SK-N-SH (cell line): ENCODE results near the gene ITGA8. TPM values are rescaled to one million over a fixed set of nuclear protein-coding genes. Genes with fewer than 3 reads are reported as not detected.
A peak's percentile ranks its signal among the peaks of the same experiment; 100 is the strongest.

Source experiments
- CTCF ChIA-PET: fragments of 300-600, 350-600 bp; formaldehyde crosslinking; extraction: SDS; loops from one replicate; lab custom pipeline; 2021; lab: Yijun Ruan, JAX
- POLR2A ChIA-PET: fragments of 350-600 bp; sonication (Branson Sonifier 250); formaldehyde crosslinking; extraction: SDS; loops from one replicate; lab custom pipeline; 2020; ENCODE audit warnings: antibody characterized with exemption, inconsistent platforms; lab: Yijun Ruan, JAX
- DNase-seq: peaks from one replicate; pipeline ENCODE4 v3.0.0; 2012
- H2AFZ ChIP-seq: fragments of 200-600 bp; sonication (generic); 2 replicates; pipeline ENCODE4 v1.8.1; 2016; ENCODE audit warnings: antibody characterized with exemption, mild to moderate bottlenecking, low read depth
- H3F3A ChIP-seq: fragments of 200-600 bp; sonication (generic); replicated peaks from 2 replicates; pipeline ENCODE3; 2016; ENCODE audit warnings: antibody characterized with exemption, mild to moderate bottlenecking; ENCODE audit not compliant: insufficient read depth
- H3K27ac ChIP-seq, 2 experiments: fragments of 200-500 bp in 1 of 2; fragments of 200-600 bp in 1 of 2; sonication (Bioruptor generic) in 1 of 2; sonication (generic), shearing (Covaris generic) in 1 of 2; 2 replicates each; pipeline versions ENCODE4 v1.5.1 to v1.6.1; 2014 to 2016; ENCODE audit warnings: low read depth in 2 of 2, inconsistent platforms in 1 of 2, low read length in 1 of 2, mild to moderate bottlenecking in 1 of 2, mixed read lengths in 1 of 2
- H3K27me3 ChIP-seq: fragments of 200-600 bp; sonication (generic), shearing (Covaris generic); 2 replicates; pipeline ENCODE4 v1.6.1; 2016; ENCODE audit warnings: mixed run types; ENCODE audit not compliant: insufficient read depth
- H3K36me3 ChIP-seq, 2 experiments: fragments of 200-500 bp in 1 of 2; fragments of 200-600 bp in 1 of 2; sonication (Bioruptor generic) in 1 of 2; sonication (generic) in 1 of 2; replicated peaks in 1 of 2; 2 replicates each; pipeline versions ENCODE3 to v1.5.1; 2014 to 2016; ENCODE audit warnings: low read length in 1 of 2, mild to moderate bottlenecking in 1 of 2; ENCODE audit not compliant: insufficient read depth in 2 of 2, control insufficient read depth in 1 of 2
- H3K4me1 ChIP-seq, 2 experiments: fragments of 200-500 bp in 1 of 2; fragments of 200-600 bp in 1 of 2; sonication (Bioruptor generic) in 1 of 2; sonication (generic), shearing (Covaris generic) in 1 of 2; 2 replicates each; pipeline versions ENCODE4 v1.5.1 to v1.6.1; 2014 to 2016; ENCODE audit warnings: low read depth in 1 of 2, low read length in 1 of 2, mixed run types in 1 of 2; ENCODE audit not compliant: insufficient read depth in 2 of 2, control insufficient read depth in 1 of 2
- H3K4me2 ChIP-seq: fragments of 200-600 bp; sonication (generic), shearing (Covaris generic); 2 replicates; pipeline ENCODE4 v1.6.1; 2017; ENCODE audit warnings: mixed run types
- H3K4me3 ChIP-seq, 2 experiments: fragments of 200-500 bp in 1 of 2; fragments of 200-600 bp in 1 of 2; sonication (Bioruptor generic) in 1 of 2; sonication (generic), shearing (Covaris generic) in 1 of 2; 2 replicates each; pipeline versions ENCODE4 v1.5.1 to v1.8.1; 2014 to 2016; ENCODE audit warnings: low read depth in 2 of 2, inconsistent platforms in 1 of 2, low read length in 1 of 2, mild to moderate bottlenecking in 1 of 2, mixed read lengths in 1 of 2, moderate library complexity in 1 of 2
- H3K79me2 ChIP-seq: fragments of 200-600 bp; sonication (generic); 2 replicates; pipeline ENCODE4 v1.8.1; 2017; ENCODE audit warnings: mild to moderate bottlenecking; ENCODE audit not compliant: insufficient read depth
- H3K9ac ChIP-seq: fragments of 200-600 bp; sonication (generic); 2 replicates; pipeline ENCODE4 v1.6.1; 2017; ENCODE audit warnings: mixed run types
- H3K9me2 ChIP-seq: fragments of 200-600 bp; sonication (generic); 2 replicates; pipeline ENCODE4 v1.6.1; 2017; ENCODE audit warnings: mixed run types
- H3K9me3 ChIP-seq: fragments of 200-600 bp; sonication (generic); 2 replicates; pipeline ENCODE4 v1.6.1; 2017; ENCODE audit warnings: mixed run types, mild to moderate bottlenecking, moderate library complexity
- H4K20me1 ChIP-seq: fragments of 200-600 bp; sonication (generic); 2 replicates; pipeline ENCODE4 v1.6.1; 2017; ENCODE audit warnings: mild to moderate bottlenecking, mixed run types; ENCODE audit not compliant: insufficient read depth
- CHD2 ChIP-seq: fragments of 150-350 bp; IDR thresholded peaks from 2 replicates; pipeline ENCODE4 v1.6.1; 2018; ENCODE audit warnings: low read length; ENCODE audit not compliant: partially characterized antibody
- EZH2phosphoT487 ChIP-seq: fragments of 200-600 bp; sonication (generic); IDR thresholded peaks from 2 replicates; pipeline ENCODE4 v1.6.1; 2017; ENCODE audit warnings: low read depth, mixed run types, mild to moderate bottlenecking, antibody characterized with exemption, moderate library complexity, borderline replicate concordance
- FOSL2 ChIP-seq: IDR thresholded peaks from 2 replicates; pipeline ENCODE4 v1.4.0; 2012; ENCODE audit warnings: low read depth, mild to moderate bottlenecking, moderate library complexity, borderline replicate concordance
- FOXJ3 ChIP-seq: sonication (generic); formaldehyde crosslinking; IDR thresholded peaks from 2 replicates; pipeline ENCODE4 v1.5.1; 2020; ENCODE audit warnings: mild to moderate bottlenecking, missing genetic modification reagents
- FOXM1 ChIP-seq: IDR thresholded peaks from 2 replicates; pipeline ENCODE4 v1.4.0; 2012; ENCODE audit warnings: low read depth, mild to moderate bottlenecking
- GATA2 ChIP-seq: sonication (generic); formaldehyde crosslinking; IDR thresholded peaks from 2 replicates; pipeline ENCODE4 v1.5.0; 2020; ENCODE audit warnings: mild to moderate bottlenecking, missing genetic modification reagents
- JUND ChIP-seq: IDR thresholded peaks from 2 replicates; pipeline ENCODE4 v1.4.0; 2012
- MEF2A ChIP-seq: IDR thresholded peaks from 2 replicates; pipeline ENCODE4 v1.4.0; 2012; ENCODE audit warnings: low read depth, borderline replicate concordance
- MXI1 ChIP-seq: IDR thresholded peaks from 2 replicates; pipeline ENCODE4 v1.6.1; 2012; ENCODE audit warnings: mild to moderate bottlenecking, low read depth, low read length, improper control_type of control experiment
- NFIC ChIP-seq: IDR thresholded peaks from 2 replicates; pipeline ENCODE4 v1.4.0; 2012; ENCODE audit warnings: borderline replicate concordance
- NRF1 ChIP-seq: IDR thresholded peaks from 2 replicates; pipeline ENCODE4 v1.6.1; 2012; ENCODE audit warnings: low read depth, mild to moderate bottlenecking, low read length
- POLR2AphosphoS5 ChIP-seq: IDR thresholded peaks from 2 replicates; pipeline ENCODE4 v1.6.1; 2012; ENCODE audit warnings: low read depth, low read length
- RAD21 ChIP-seq: IDR thresholded peaks from 2 replicates; pipeline ENCODE4 v1.6.1; 2012; ENCODE audit warnings: mild to moderate bottlenecking, low read length
- RFX5 ChIP-seq: IDR thresholded peaks from 2 replicates; pipeline ENCODE4 v1.6.1; 2012; ENCODE audit warnings: mild to moderate bottlenecking, improper control_type of control experiment, low read length
- RXRA ChIP-seq: IDR thresholded peaks from 2 replicates; pipeline ENCODE4 v1.4.0; 2012; ENCODE audit warnings: low read depth, mild to moderate bottlenecking, borderline replicate concordance
- SIN3A ChIP-seq: IDR thresholded peaks from 2 replicates; pipeline ENCODE4 v1.6.1; 2012; ENCODE audit warnings: low read depth, mild to moderate bottlenecking, low read length, moderate library complexity, borderline replicate concordance
- TCF12 ChIP-seq: IDR thresholded peaks from 2 replicates; pipeline ENCODE4 v1.4.0; 2012
- TEAD4 ChIP-seq: IDR thresholded peaks from 2 replicates; pipeline ENCODE4 v1.4.0; 2012; ENCODE audit warnings: mild to moderate bottlenecking, borderline replicate concordance; ENCODE audit not compliant: insufficient read depth
- YY1 ChIP-seq: IDR thresholded peaks from 2 replicates; pipeline ENCODE4 v1.4.0; 2012; ENCODE audit warnings: low read depth, mild to moderate bottlenecking
- WGBS: methylation state at CpG from one replicate; pipeline ENCODE4 v1.1.6; 2017; ENCODE audit warnings: low lambda C conversion rate; 5-methylcytosine and 5-hydroxymethylcytosine counted together
- polyA plus RNA-seq, 3 experiments: library from polyadenylated mRNA; depleted of rRNA; stranded (reverse); fragments of >200 nt; gene quantifications; 2 replicates each; pipeline ENCODE4 v1.2.3, GENCODE V29; 2012
- TF ChIP-seq, protein P1 (sequence below): IDR thresholded peaks from 2 replicates; pipeline ENCODE4 v1.4.0; 2012; ENCODE audit warnings: low read depth, borderline replicate concordance
- TF ChIP-seq, protein P2 (sequence below): fragments of 150-350 bp; IDR thresholded peaks from 2 replicates; pipeline ENCODE4 v1.6.1; 2016; ENCODE audit warnings: mild to moderate bottlenecking, low read depth, low read length
- TF ChIP-seq, protein P3 (sequence below): IDR thresholded peaks from 2 replicates; pipeline ENCODE4 v1.6.1; 2012; ENCODE audit warnings: mild to moderate bottlenecking, low read depth, low read length, moderate library complexity

The ITGA8 gene
- polyA plus RNA-seq, 1 of the 3 experiments (the other 2 are of a cell fraction) = not detected

DNA sequence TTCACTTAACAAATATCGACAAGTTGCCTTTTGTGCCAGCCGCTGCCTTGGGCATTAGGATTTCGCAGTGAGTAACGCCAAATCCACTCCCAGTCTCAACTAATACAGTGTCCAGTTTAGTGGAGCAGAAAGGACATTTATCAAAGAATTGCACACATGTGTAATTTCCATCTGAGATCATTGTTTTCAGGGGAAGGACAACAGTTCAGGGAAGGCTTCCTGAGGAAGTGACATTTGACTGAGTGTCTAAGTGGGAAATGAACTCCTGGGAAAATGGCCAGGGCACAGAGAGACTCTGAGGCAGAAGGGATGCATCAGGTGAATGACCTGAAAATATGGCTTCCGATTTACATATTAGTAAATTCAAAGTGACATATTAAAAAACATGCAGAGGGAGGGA is 89.4 kb downstream of the ITGA8 start:
- no peak overlapping the region for H3K4me3 ChIP-seq
- POLR2A ChIA-PET = no interaction called here
- WGBS = 21% methylated on average over 5 of the region's 5 CpGs
- H3K27me3 ChIP-seq = no peaks in the 10 kb centered on the region; the same call in 1 of the 2 replicates
- no peak overlapping the region for H3K9ac ChIP-seq
- no peaks in the 10 kb centered on the region for H3K9me3 ChIP-seq
- DNase-seq = no peak
- no peaks in the 10 kb centered on the region for H3F3A ChIP-seq
- H3K36me3 ChIP-seq = no peaks in the 10 kb centered on the region
- CTCF ChIA-PET = no interaction called here
- H3K9me2 ChIP-seq = no peaks in the 10 kb centered on the region
- H3K4me1 ChIP-seq = no peaks in the 10 kb centered on the region
- no peaks in the 10 kb centered on the region for H4K20me1 ChIP-seq
- no peak overlapping the region for H3K4me2 ChIP-seq
- TF ChIP-seq RFX5 = no peak
- TF ChIP-seq, protein P1, sequence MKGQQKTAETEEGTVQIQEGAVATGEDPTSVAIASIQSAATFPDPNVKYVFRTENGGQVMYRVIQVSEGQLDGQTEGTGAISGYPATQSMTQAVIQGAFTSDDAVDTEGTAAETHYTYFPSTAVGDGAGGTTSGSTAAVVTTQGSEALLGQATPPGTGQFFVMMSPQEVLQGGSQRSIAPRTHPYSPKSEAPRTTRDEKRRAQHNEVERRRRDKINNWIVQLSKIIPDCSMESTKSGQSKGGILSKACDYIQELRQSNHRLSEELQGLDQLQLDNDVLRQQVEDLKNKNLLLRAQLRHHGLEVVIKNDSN = no peak
- no peak for TF ChIP-seq POLR2AphosphoS5
- no peak for TF ChIP-seq RAD21
- no peak for TF ChIP-seq JUND
- TF ChIP-seq NRF1 = no peak
- TF ChIP-seq MXI1 = no peak
- TF ChIP-seq SIN3A = no peak
- TF ChIP-seq YY1 = no peak
- TF ChIP-seq, protein P2, sequence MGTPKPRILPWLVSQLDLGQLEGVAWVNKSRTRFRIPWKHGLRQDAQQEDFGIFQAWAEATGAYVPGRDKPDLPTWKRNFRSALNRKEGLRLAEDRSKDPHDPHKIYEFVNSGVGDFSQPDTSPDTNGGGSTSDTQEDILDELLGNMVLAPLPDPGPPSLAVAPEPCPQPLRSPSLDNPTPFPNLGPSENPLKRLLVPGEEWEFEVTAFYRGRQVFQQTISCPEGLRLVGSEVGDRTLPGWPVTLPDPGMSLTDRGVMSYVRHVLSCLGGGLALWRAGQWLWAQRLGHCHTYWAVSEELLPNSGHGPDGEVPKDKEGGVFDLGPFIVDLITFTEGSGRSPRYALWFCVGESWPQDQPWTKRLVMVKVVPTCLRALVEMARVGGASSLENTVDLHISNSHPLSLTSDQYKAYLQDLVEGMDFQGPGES = no peak
- H2AFZ ChIP-seq = no peak overlapping the region
- no peak overlapping the region for H3K27ac ChIP-seq
- H3K79me2 ChIP-seq = no peaks in the 10 kb centered on the region

DNA sequence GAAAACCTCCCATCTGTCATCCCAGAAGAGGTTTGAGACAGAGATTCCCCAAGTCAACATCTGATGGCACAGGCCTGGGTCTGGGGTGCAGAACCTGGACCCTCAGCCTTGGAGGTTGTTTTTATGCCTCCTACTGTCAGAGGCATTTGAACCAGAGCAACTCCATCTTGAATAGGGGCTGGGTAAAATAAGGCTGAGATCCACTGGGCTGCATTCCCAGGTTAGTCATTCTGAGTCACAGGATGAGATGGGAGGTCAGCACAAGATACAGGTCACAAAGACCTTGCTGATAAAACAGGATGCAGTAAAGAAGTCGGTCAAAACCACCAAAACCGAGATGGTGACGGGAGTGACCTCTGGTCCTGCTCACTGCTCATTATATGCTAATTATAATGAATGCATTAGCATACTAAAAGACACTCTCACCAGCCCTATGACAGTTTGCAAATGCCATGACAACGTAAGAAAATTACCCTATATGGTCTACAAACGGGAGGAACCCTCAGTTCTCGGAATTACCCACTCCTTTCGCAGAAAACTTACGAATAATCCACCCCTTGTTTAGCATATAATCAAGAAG is 92.0 kb downstream of the ITGA8 start:
- POLR2A ChIA-PET = no interaction called here
- Histone ChIP-seq H3K27me3 (no peaks in the 10 kb centered on the region), H3K4me2 (no peak overlapping the region), H3K9ac (no peak overlapping the region), H3K4me1 (no peaks in the 10 kb centered on the region), H3K79me2 (no peaks in the 10 kb centered on the region), H3F3A (no peaks in the 10 kb centered on the region), H3K27ac (no peak overlapping the region), H4K20me1 (no peaks in the 10 kb centered on the region), H3K4me3 (no peak overlapping the region), H2AFZ (no peak overlapping the region), H3K36me3 (no peaks in the 10 kb centered on the region), H3K9me2 (no peaks in the 10 kb centered on the region), H3K9me3 (no peaks in the 10 kb centered on the region)
- DNase-seq = no peak
- TF ChIP-seq POLR2AphosphoS5 = no peak
- no peak for TF ChIP-seq GATA2
- TF ChIP-seq RAD21 = no peak
- TF ChIP-seq EZH2phosphoT487 = no peak
- no peak for TF ChIP-seq FOXJ3
- no peak for TF ChIP-seq TEAD4
- TF ChIP-seq NRF1 = no peak
- TF ChIP-seq CHD2 = no peak
- TF ChIP-seq MXI1 = no peak
- TF ChIP-seq FOSL2 = peak; percentile 40; the same call in 1 of the 2 replicates
- TF ChIP-seq RXRA = 0 out of 2 replicates have a peak, but pooled peaks have one; percentile 12
- no peak for TF ChIP-seq TCF12
- no peak for TF ChIP-seq MEF2A
- TF ChIP-seq YY1 = no peak
- TF ChIP-seq FOXM1 = no peak
- TF ChIP-seq NFIC = no peak
- TF ChIP-seq, protein P3, sequence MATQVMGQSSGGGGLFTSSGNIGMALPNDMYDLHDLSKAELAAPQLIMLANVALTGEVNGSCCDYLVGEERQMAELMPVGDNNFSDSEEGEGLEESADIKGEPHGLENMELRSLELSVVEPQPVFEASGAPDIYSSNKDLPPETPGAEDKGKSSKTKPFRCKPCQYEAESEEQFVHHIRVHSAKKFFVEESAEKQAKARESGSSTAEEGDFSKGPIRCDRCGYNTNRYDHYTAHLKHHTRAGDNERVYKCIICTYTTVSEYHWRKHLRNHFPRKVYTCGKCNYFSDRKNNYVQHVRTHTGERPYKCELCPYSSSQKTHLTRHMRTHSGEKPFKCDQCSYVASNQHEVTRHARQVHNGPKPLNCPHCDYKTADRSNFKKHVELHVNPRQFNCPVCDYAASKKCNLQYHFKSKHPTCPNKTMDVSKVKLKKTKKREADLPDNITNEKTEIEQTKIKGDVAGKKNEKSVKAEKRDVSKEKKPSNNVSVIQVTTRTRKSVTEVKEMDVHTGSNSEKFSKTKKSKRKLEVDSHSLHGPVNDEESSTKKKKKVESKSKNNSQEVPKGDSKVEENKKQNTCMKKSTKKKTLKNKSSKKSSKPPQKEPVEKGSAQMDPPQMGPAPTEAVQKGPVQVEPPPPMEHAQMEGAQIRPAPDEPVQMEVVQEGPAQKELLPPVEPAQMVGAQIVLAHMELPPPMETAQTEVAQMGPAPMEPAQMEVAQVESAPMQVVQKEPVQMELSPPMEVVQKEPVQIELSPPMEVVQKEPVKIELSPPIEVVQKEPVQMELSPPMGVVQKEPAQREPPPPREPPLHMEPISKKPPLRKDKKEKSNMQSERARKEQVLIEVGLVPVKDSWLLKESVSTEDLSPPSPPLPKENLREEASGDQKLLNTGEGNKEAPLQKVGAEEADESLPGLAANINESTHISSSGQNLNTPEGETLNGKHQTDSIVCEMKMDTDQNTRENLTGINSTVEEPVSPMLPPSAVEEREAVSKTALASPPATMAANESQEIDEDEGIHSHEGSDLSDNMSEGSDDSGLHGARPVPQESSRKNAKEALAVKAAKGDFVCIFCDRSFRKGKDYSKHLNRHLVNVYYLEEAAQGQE = no peak
- CTCF ChIA-PET = no interaction called here
- 50% methylated on average over 8 of the region's 8 CpGs for WGBS
